ENCODE measurements around the gene SLC25A23.
"Not testable (repeated sequence)": the region's sequence is repeated elsewhere in the genome, so short reads cannot be mapped to it uniquely, and the experiment has no call there.

The SLC25A23 gene

GRCh38 chr19:6424195-6424938 lies 35.2 kb downstream of the SLC25A23 start, which contains the start of gene KHSRP:
Gene KHSRP, minus strand, starts transcription at chr19:6424811. Its CDS starts 110 bp downstream, at chr19:6424701.
- FAIRE-seq: no peak

DNA sequence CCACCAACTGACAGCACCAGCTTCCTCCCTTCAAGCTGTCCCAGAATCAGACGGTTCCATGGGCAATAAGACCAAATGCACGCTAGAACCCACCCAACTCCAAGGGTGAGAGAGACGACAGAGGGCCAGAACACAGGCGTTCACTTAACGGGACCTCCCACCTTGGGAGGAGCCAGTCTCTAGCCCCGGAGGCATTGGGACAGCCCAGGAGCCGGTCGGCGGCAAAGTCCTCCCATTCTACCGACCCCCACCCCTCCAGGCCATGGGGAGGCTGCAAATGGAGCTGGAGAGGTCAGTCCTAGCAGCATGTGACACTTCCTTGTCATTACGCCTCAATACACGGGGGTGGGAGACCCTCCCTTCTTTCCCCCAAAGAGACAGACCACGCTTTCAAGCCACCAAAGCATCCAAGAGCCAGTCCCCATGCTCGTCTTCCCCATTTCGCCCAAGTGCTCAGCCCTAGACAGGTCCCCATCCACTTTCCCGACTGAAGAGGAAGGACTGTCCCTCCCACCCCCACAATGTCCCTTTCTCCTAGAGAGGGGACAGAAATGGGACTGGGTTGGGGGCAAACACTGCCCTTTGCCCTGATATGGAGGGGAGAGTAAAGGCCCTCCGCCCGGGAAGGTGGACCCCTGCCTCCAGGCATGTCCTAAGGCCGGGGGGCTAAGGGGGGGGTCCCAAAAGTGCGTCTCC lies 35.9 kb downstream of the SLC25A23 start:
- FAIRE-seq: no peak

DNA sequence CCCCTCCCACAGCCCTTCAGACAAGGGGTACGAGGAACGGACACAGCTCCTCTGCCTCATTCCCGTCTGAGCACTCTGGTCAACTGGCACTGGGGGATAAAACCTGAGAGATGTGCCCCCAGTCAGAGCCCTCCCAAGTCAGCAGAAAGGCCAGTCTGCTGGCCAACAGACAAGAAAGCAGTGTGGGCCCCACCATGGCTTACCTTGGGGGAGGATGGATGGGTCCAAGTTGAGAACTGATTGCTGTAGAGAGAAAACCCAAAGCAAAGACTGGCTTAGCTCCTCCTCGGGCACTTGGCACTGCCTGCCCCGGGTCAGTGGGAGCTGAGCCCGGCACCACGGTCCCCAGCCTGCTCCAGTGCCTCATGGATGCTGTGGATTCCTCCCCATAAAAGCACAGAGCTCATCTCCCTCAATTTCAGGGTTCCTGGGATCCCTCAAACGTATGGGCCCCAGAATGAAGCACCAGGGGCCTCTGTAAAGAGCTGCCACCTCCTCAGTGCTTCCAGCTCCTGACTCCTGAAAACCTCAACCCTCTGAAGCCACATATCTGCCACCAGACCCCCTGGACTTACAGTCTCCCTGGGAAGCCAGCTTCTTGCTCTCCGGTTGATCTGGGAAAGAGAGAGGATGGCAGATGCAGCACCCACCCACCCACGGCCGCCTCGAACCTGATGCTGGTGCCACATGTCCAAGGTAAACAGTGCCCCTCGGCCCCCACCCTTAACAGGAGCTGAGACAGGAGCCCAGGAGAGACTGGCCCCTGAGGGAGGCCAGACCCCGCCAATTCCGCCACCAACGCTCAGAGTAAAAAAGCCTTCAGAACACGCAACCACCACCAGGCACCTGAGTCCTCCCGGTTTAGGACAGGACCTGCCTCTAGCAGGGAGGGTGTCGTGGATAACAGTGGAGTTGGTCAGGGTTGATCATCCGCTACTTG lies 38.2 kb downstream of the SLC25A23 start:
- FAIRE-seq: no peak

DNA sequence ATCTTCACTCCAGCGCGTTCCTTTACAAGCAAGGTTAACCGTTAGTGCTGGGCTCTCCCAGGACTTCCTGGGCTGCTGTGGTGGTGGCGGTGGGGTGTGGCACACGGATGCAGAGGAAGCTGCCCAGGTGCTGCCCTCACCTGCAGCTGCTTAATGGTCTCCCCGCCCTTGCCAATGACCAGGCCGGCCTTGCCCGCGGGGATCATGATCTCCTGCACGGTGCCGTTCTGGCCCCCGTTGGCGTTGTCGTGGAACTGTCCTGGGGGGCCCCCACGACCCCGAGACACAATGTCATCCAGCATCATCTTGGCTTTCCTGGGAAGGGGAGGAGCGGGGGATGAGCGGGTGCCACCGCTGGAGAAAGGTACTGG lies 41.0 kb downstream of the SLC25A23 start:
- no peak for FAIRE-seq

- no peak for FAIRE-seq
These were observed 41.7 kb downstream of the SLC25A23 start for GRCh38 chr19:6417713-6418561.

- no peak for FAIRE-seq
These were observed 42.8 kb downstream of the SLC25A23 start for GRCh38 chr19:6416658-6417405.

GRCh38 chr19:6415591-6416190 lies 43.9 kb downstream of the SLC25A23 start:
- FAIRE-seq: no peak

DNA sequence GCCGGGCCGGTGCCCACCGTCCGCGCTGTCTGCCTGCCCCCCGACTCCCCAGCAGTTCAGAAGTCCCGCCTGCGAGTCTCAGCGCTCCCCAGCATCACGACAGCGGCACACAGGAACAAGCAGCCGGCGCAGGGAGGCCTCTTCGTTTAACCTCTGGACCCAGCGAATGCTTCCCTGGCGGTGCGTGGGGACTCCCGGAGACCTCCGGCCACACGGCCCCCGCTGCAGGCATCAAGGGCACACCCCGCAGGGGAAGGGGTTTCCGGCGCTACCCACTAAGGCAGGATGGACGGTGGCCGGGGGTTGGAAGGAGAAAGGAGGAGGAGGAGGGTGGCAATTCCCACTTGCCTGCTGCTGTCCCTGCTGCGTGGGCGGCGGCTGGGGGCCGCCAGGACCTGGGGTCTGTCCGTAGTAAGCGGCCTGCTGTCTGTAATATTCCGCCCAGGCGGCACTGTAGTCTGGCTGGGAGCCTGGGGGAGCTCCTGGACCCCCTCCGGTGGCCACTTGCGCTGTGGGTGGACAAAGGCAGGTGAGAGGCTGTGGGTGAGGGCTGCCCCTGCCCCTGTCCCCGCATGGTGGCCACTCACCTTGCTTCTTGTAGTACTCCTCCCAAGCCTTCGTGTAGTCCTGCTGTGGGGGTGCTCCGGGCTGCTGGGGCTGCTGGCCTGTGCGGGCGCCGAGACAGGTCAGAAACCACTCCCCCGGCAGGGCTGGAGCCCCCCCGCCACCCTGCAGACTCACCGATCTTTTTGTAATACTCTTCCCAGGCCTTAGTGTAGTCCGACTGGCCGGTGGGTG lies 44.6 kb downstream of the SLC25A23 start:
- FAIRE-seq: no peak

DNA sequence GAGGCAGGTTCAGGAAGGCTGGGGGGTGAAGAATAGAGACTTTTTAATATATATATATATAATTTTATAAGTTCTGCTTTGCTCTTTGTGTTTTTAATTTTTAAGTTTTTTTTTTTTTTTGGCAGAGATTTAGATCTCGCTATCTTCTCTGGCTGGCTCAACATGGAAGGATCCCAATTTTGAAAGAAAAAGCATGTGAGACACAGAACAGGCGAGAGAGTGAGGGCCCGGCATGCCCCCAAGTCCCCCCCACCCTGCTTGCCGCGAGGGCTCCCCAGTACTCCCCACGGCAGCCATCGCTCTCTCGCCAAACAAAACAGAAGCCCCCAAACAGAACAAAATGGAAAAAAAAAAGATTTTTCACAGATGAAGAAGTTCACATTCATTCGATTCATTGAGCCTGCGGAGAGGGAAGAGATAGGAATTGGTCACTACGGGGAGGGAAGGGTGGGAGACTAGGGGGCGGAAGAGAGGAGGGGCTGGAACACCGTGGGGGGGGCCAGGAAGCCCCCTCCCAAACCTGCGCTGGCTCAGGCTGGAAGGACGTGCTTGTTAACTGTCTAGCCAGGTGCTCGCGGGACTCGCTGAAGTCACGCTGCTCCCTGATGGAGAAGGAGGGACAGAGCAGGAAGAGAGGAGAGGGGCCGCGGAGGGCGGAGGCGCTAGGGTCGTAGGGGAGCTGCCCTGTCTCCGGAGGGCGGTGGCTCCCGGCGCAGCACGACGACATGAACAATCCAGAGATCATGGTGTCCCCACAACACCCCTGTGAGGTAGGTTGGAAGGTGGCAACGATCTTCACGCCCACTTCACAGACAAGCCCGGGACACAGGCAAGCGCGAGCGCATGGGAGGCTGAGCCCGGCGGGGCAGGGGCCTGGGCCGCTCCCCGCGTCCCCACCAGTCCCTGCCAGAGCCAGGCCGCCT lies 45.6 kb downstream of the SLC25A23 start:
- no peak for FAIRE-seq

GRCh38 chr19:6413291-6413690 lies 46.3 kb downstream of the SLC25A23 start:
- peak; percentile 91 for FAIRE-seq

DNA sequence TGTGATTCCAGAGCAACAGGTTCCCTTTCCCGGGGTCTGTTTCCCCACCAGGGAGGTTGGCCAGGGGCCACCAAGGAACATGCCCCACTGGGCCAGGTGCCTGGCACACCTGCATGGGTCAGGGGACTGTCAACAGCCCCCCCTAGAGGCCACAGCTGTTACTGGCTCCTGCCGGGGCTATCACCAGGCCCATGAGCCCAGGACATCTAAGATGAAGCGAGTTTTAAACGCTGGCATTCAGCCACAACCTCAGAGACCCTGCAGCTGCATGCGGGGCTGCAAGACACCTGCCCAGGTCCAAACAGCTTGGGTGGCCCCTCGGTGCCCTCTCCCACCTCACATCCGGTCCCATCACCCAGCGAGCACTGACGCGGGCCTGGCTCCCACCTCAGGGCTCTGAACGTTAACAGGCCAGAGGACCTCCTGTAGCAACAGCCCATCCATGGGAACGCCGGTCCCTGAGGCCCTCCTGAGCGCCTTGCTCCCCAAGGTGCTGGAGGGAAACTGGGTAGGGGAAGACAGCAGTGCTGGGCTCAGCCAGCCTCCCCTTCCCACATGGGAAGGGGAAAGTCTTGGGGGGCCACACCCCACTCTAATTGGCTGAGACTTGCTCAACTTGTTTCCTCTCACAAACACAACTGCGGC lies 47.0 kb downstream of the SLC25A23 start:
- no peak for FAIRE-seq

- FAIRE-seq: no peak
These were observed 47.5 kb downstream of the SLC25A23 start for GRCh38 chr19:6412061-6412446.

DNA sequence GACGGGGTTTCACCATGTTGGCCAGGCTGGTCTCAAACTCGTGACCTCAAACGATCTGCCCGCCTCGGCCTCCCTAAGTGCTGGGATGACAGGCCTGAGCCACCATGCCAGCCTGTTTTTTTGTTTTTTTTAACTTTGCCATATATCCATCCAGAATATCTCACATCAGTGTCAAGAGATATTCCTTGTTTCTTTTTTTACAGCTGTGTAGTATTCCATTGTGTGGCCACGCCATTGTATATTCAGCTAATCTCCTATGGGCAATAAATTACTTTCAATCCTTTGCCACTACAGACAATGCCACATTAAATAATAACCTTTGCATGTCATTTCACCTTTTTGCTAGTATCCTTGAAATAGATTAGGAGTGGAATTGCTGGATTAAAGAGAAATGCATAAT lies 50.2 kb downstream of the SLC25A23 start:
- FAIRE-seq: no peak

DNA sequence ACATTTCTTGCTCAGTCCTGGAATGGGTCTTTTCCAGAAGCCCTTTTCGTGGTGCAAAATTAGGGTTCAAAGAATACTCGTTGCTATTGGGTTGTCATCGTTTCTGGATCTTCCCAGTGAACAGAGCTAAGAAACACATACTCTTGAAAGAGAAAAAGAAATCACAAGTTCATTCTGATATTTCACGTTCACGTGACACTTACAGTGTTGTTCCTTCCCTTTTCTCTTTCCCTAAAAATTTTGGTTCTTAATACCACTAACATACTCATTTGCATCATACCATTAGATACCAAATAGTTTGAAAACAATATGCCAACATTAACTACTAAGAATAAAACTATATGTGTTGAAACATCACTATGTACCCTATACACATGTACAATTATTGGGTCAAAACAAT lies 53.2 kb downstream of the SLC25A23 start:
- FAIRE-seq: peak; percentile 4

- FAIRE-seq: no peak
These were observed 56.6 kb downstream of the SLC25A23 start for GRCh38 chr19:6402837-6403608.

- no peak for FAIRE-seq
These were observed 57.5 kb downstream of the SLC25A23 start for GRCh38 chr19:6402058-6402457.

DNA sequence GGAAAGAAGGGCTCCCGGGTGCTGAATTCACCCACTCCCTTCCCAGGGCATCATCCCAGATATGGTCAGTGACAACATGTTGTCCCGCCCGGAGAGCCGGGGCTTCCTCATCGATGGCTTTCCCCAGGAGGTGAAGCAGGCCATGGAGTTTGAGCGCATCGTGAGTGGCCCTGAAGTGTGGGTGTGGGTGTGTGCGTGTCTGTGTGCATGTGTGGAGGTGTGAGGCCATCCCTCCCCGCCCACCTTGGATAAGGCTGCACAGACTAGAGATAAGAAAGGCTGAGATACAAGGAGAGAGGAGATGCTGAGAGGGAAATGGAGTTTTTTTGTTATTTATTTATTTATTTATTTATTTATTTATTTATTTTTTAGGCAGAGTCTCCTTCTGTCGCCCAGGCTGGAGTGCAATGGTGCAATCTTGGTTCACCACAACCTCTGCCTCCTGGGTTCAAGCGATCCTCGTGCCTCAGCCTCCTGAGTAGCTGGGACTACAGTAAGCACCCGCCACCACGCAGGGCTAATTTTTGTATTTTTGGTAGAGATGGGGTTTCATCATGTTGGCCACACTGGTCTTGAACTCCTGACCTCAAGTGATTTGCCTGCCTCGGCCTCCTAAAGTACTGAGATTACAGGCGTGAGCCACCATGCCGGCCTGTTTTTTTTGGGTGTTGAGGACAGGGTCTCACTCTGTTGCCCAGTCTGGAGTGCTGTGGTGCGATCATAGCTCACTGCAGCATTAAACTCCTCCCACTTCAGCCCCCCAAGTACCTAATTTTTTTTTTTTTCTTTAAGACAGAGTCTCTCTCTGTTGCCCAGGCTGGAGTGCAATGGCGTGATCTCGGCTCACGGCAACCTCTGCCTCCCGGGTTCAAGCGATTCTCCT lies 59.3 kb downstream of the SLC25A23 start:
- not testable (repeated sequence) for FAIRE-seq
